GM23248 (cell line): ENCODE data around the gene SRD5A3.

Source experiments
- EZH2 ChIP-seq: fragments of 200-600 bp; sonication (generic); IDR thresholded peaks from 2 replicates; pipeline ENCODE4 v1.6.1; 2018; ENCODE audit warnings: antibody characterized with exemption, mild to moderate bottlenecking; ENCODE audit not compliant: insufficient read depth, poor library complexity, severe bottlenecking
- EZH2phosphoT487 ChIP-seq: fragments of 200-600 bp; sonication (generic); IDR thresholded peaks from 2 replicates; pipeline ENCODE4 v1.6.1; 2018; ENCODE audit warnings: antibody characterized with exemption, moderate library complexity, mild to moderate bottlenecking, low read depth; ENCODE audit not compliant: insufficient read depth

DNA sequence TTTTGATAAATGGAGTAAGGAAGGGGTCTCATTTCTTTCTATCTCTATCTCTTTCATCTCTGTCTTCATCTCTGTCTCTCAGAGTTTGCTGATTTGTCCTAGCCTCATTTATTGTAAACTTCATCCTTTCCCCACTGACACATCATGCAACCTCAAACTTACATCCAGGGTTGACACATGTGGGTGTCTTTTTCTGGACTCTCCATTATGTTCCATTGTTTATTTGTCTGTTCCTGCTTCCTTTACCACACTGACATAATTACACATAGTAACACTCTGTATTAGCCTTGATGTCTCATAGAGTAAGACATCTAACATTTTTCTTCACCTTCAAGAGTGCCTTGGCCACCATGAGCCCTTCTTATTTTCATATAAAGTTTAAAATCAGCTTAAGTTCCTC lies 8.1 kb upstream of the SRD5A3 start:
- TF ChIP-seq EZH2 (no peak), EZH2phosphoT487 (no peak)
